ENCODE measurements around the gene KRT32. TPM values are rescaled to one million over a fixed set of nuclear protein-coding genes. Genes with fewer than 3 reads are reported as not detected.
A peak's percentile ranks its signal among the peaks of the same experiment; 100 is the strongest.

Gene KRT32
- total RNA-seq, 1 experiment from 2014 or later = 1.5 TPM

GRCh38 chr17:41464173-41464572 is 3.0 kb downstream of the KRT32 start:
- POLR2A ChIA-PET (ENCODE audit: unreplicated experiment) = interaction anchor here (0.5 kb wide), 1 partner anchor 57 kb away, joined by 6 read pairs; no protein-coding TSS in a partner anchor

GRCh38 chr17:41463746-41464145 is 3.4 kb downstream of the KRT32 start:
- no peak overlapping the region for H3K4me3 ChIP-seq (ENCODE audit: low read length)
- H3K27me3 ChIP-seq (ENCODE audit: low read length) = no peaks in the 10 kb centered on the region
- ATAC-seq (no peak), DNase-seq (peak; percentile 56)
- H3K9me2 ChIP-seq (replicated peaks; ENCODE audit: low read length) = no peaks in the 10 kb centered on the region
- no peak overlapping the region for H2AFZ ChIP-seq (ENCODE audit: low read length)
- H3K9ac ChIP-seq (ENCODE audit: low read length) = peak overlapping the region; percentile 18; the same call in 1 of the 2 replicates
- H3K36me3 ChIP-seq (ENCODE audit: low read depth, low read length) = no peaks in the 10 kb centered on the region
- H3K9me3 ChIP-seq (ENCODE audit: low read length) = no peaks in the 10 kb centered on the region
- no peaks in the 10 kb centered on the region for H4K20me1 ChIP-seq (ENCODE audit: low read length)
- TF ChIP-seq CTCF (conservative IDR thresholded peaks at IDR 0.05; ENCODE audit: low read depth, low read length) (no peak), EZH2phosphoT487 (IDR thresholded peaks at IDR 0.05; ENCODE audit: borderline replicate concordance, low read length) (no peak), EZH2 (IDR thresholded peaks at IDR 0.05; ENCODE audit: low read length, unreplicated experiment) (no peak)
- H3F3A ChIP-seq (ENCODE audit: low read length, unreplicated experiment) = peaks cover 5% of the 10 kb centered on the region
- intact Hi-C loops (cut with micrococcal nuclease) = no loop called here
- peak overlapping the region; percentile 46 for H3K4me2 ChIP-seq (ENCODE audit: low read length)
- H3K79me2 ChIP-seq (ENCODE audit: low read length) = no peaks in the 10 kb centered on the region
- peaks cover 25% of the 10 kb centered on the region for H3K4me1 ChIP-seq (ENCODE audit: insufficient read depth, low read length)
- ChIA-PET POLR2A (ENCODE audit: unreplicated experiment) (interaction anchor here (0.5 kb wide), 1 partner anchor 57 kb away, joined by 6 read pairs; no protein-coding TSS in a partner anchor), CTCF (no interaction called here)
- H3K27ac ChIP-seq (ENCODE audit: low read length) = peak overlapping the region; percentile 85
- BruUV-seq (replicated peaks) = no TSS peak

More at GRCh38 chr17:41464173-41464572, 3.0 kb downstream of the KRT32 start:
- intact Hi-C loops (cut with micrococcal nuclease) = no loop called here
- CTCF ChIA-PET = no interaction called here
- no peak overlapping the region for H2AFZ ChIP-seq (ENCODE audit: low read length)
- no peaks in the 10 kb centered on the region for H3K9me3 ChIP-seq (ENCODE audit: low read length)
- DNase-seq (no peak), ATAC-seq (no peak)
- H3K9ac ChIP-seq (ENCODE audit: low read length) = peak overlapping the region; percentile 18; the same call in 1 of the 2 replicates
- no peaks in the 10 kb centered on the region for H3K36me3 ChIP-seq (ENCODE audit: low read depth, low read length)
- BruUV-seq (replicated peaks) = no TSS peak
- peaks cover 5% of the 10 kb centered on the region for H3F3A ChIP-seq (ENCODE audit: low read length, unreplicated experiment)
- no peaks in the 10 kb centered on the region for H3K27me3 ChIP-seq (ENCODE audit: low read length)
- H3K4me3 ChIP-seq (ENCODE audit: low read length) = no peak overlapping the region
- H3K4me1 ChIP-seq (ENCODE audit: insufficient read depth, low read length) = peaks cover 25% of the 10 kb centered on the region
- H4K20me1 ChIP-seq (ENCODE audit: low read length) = no peaks in the 10 kb centered on the region
- TF ChIP-seq EZH2phosphoT487 (IDR thresholded peaks at IDR 0.05; ENCODE audit: borderline replicate concordance, low read length) (no peak), EZH2 (IDR thresholded peaks at IDR 0.05; ENCODE audit: low read length, unreplicated experiment) (no peak), CTCF (conservative IDR thresholded peaks at IDR 0.05; ENCODE audit: low read depth, low read length) (no peak)
- peak overlapping the region; percentile 46 for H3K4me2 ChIP-seq (ENCODE audit: low read length)
- H3K27ac ChIP-seq (ENCODE audit: low read length) = peak overlapping the region; percentile 85
- H3K79me2 ChIP-seq (ENCODE audit: low read length) = no peaks in the 10 kb centered on the region
- H3K9me2 ChIP-seq (replicated peaks; ENCODE audit: low read length) = no peaks in the 10 kb centered on the region

- H3K4me1 ChIP-seq (ENCODE audit: insufficient read depth, low read length) = peaks cover 25% of the 10 kb centered on the region
- no peak overlapping the region for H3K27ac ChIP-seq (ENCODE audit: low read length)
- no peak overlapping the region for H3K4me2 ChIP-seq (ENCODE audit: low read length)
- peaks cover 5% of the 10 kb centered on the region for H3F3A ChIP-seq (ENCODE audit: low read length, unreplicated experiment)
- intact Hi-C loops (cut with micrococcal nuclease) = no loop called here
- TF ChIP-seq EZH2phosphoT487 (IDR thresholded peaks at IDR 0.05; ENCODE audit: borderline replicate concordance, low read length) (no peak), EZH2 (IDR thresholded peaks at IDR 0.05; ENCODE audit: low read length, unreplicated experiment) (no peak), CTCF (conservative IDR thresholded peaks at IDR 0.05; ENCODE audit: low read depth, low read length) (no peak)
- CTCF ChIA-PET = no interaction called here
- no peaks in the 10 kb centered on the region for H3K27me3 ChIP-seq (ENCODE audit: low read length)
- BruUV-seq (replicated peaks) = no TSS peak
- POLR2A ChIA-PET (ENCODE audit: unreplicated experiment) = no interaction called here
- no peak overlapping the region for H3K4me3 ChIP-seq (ENCODE audit: low read length)
- no peaks in the 10 kb centered on the region for H3K36me3 ChIP-seq (ENCODE audit: low read depth, low read length)
- H3K79me2 ChIP-seq (ENCODE audit: low read length) = no peaks in the 10 kb centered on the region
- ATAC-seq (no peak), DNase-seq (no peak)
- H4K20me1 ChIP-seq (ENCODE audit: low read length) = no peaks in the 10 kb centered on the region
- H3K9me2 ChIP-seq (replicated peaks; ENCODE audit: low read length) = no peaks in the 10 kb centered on the region
- no peak overlapping the region for H2AFZ ChIP-seq (ENCODE audit: low read length)
- no peaks in the 10 kb centered on the region for H3K9me3 ChIP-seq (ENCODE audit: low read length)
- no peak overlapping the region for H3K9ac ChIP-seq (ENCODE audit: low read length)
Measured at GRCh38 chr17:41462705-41463104, 4.5 kb downstream of the KRT32 start.
